GM20431 (cell line): ENCODE measurements around the gene SYNGR4.
"Not testable (repeated sequence)": the region's sequence is repeated elsewhere in the genome, so short reads cannot be mapped to it uniquely, and the experiment has no call there.

Experiments
- in situ Hi-C: fragments of 300-500 bp; cut with MseI, MboI; formaldehyde crosslinking; loops from one replicate; pipeline ENCODE4 v1.15.0; 2020; ENCODE audit warnings: low sequenced_read_pairs; ENCODE audit not compliant: unreplicated experiment

Gene SYNGR4

GRCh38 chr19:48368936-48369335 is 4.8 kb downstream of the SYNGR4 start:
- in situ Hi-C loops: no loop called here

GRCh38 chr19:48370955-48371354 is 6.8 kb downstream of the SYNGR4 start:
- in situ Hi-C loops: no loop called here

- in situ Hi-C loops: no loop called here
Measured at GRCh38 chr19:48371367-48371766, 7.2 kb downstream of the SYNGR4 start.

- in situ Hi-C loops: not testable (repeated sequence)
Measured at GRCh38 chr19:48371771-48372170, 7.6 kb downstream of the SYNGR4 start.

GRCh38 chr19:48372904-48373303 is 8.7 kb downstream of the SYNGR4 start:
- in situ Hi-C loops: no loop called here

- in situ Hi-C loops: no loop called here
Measured at GRCh38 chr19:48373567-48373966, 9.4 kb downstream of the SYNGR4 start.

- in situ Hi-C loops: no loop called here
Measured at GRCh38 chr19:48378194-48378570, 14.0 kb downstream of the SYNGR4 start.

GRCh38 chr19:48379058-48379457 is 14.9 kb downstream of the SYNGR4 start:
- in situ Hi-C loops: no loop called here

- in situ Hi-C loops: no loop called here
Measured at GRCh38 chr19:48381178-48381950, 17.2 kb downstream of the SYNGR4 start.

GRCh38 chr19:48382286-48382685 is 18.1 kb downstream of the SYNGR4 start:
- in situ Hi-C loops: no loop called here

GRCh38 chr19:48385461-48386087 is 21.4 kb downstream of the SYNGR4 start:
- in situ Hi-C loops: no loop called here

GRCh38 chr19:48386981-48387380 is 22.8 kb downstream of the SYNGR4 start:
- in situ Hi-C loops: no loop called here

GRCh38 chr19:48390188-48391099 is 26.3 kb downstream of the SYNGR4 start:
- in situ Hi-C loops: no loop called here

- in situ Hi-C loops: no loop called here
Measured at GRCh38 chr19:48391100-48392005, 27.2 kb downstream of the SYNGR4 start, which contains the start of gene KDELR1. KDELR1 (minus strand) TSS chr19:48391551; CDS start chr19:48391358, 193 bp downstream.

- in situ Hi-C loops: not testable (repeated sequence)
Measured at GRCh38 chr19:48392006-48392344, 27.8 kb downstream of the SYNGR4 start.

- in situ Hi-C loops: no loop called here
Measured at GRCh38 chr19:48392860-48393558, 28.8 kb downstream of the SYNGR4 start.

GRCh38 chr19:48393559-48394330 is 29.6 kb downstream of the SYNGR4 start, which contains the start of gene GRIN2D:
GRIN2D (plus strand) TSS chr19:48393668; CDS start chr19:48398393, 4,725 bp downstream.
- in situ Hi-C loops: no loop called here
